CD14-positive monocyte (primary cell): Measurements from ENCODE around the gene MDFIC2. TPM values are rescaled to one million over a fixed set of nuclear protein-coding genes. Genes with fewer than 3 reads are reported as not detected.

Experiments
- DNase-seq, 3 donors: peaks; one replicate each; pipeline ENCODE4 v3.0.0-alpha.2; 2011 to 2022
- H2AFZ ChIP-seq: 2 replicates; pipeline ENCODE4 v1.6.0; 2012; ENCODE audit warnings: mild to moderate bottlenecking, low read depth, low read length, inconsistent platforms; ENCODE audit not compliant: insufficient read depth, poor library complexity, severe bottlenecking
- H3K27ac ChIP-seq, 2 donors: 1 replicate in 1 of 2; 2 replicates in 1 of 2; pipeline ENCODE4 v1.5.1; 2012 to 2013; ENCODE audit warnings: low read length in 2 of 2, control low read depth in 1 of 2, inconsistent platforms in 1 of 2, low read depth in 1 of 2, mild to moderate bottlenecking in 1 of 2
- H3K27me3 ChIP-seq, 2 donors: one replicate each; pipeline versions ENCODE4 v1.6.0 to v1.6.1; 2011 to 2013; ENCODE audit warnings: low read length in 2 of 2; ENCODE audit not compliant: control insufficient read depth in 2 of 2, insufficient read depth in 2 of 2
- H3K36me3 ChIP-seq, 2 donors: replicated peaks in 1 of 2; 1 replicate in 1 of 2; 2 replicates in 1 of 2; pipeline versions ENCODE4 v1.5.1 to v1.6.1; 2012 to 2013; ENCODE audit warnings: low read length in 2 of 2, control low read depth in 1 of 2, inconsistent platforms in 1 of 2, mild to moderate bottlenecking in 1 of 2; ENCODE audit not compliant: insufficient read depth in 2 of 2, control insufficient read depth in 1 of 2
- H3K4me1 ChIP-seq, 2 donors: 1 replicate in 1 of 2; 2 replicates in 1 of 2; pipeline versions ENCODE4 v1.5.1 to v1.6.1; 2012 to 2013; ENCODE audit warnings: low read length in 2 of 2, control low read depth in 1 of 2, inconsistent platforms in 1 of 2, mild to moderate bottlenecking in 1 of 2, moderate library complexity in 1 of 2; ENCODE audit not compliant: insufficient read depth in 2 of 2, control insufficient read depth in 1 of 2
- H3K4me2 ChIP-seq: replicated peaks from 2 replicates; pipeline ENCODE3; 2012; ENCODE audit warnings: low read length, moderate library complexity, mild to moderate bottlenecking; ENCODE audit not compliant: poor library complexity, severe bottlenecking; ENCODE audit errors: extremely low read depth
- H3K4me3 ChIP-seq, 3 experiments: fragments of 200-600 bp in 1 of 3; sonication (generic) in 1 of 3; replicated peaks in 1 of 3; 1 replicate in 2 of 3; 2 replicates in 1 of 3; pipeline ENCODE4 v1.5.1; 2011 to 2013; ENCODE audit warnings: low read length in 3 of 3, mild to moderate bottlenecking in 3 of 3, control low read depth in 2 of 3, low read depth in 2 of 3, inconsistent platforms in 1 of 3, moderate library complexity in 1 of 3
- H3K79me2 ChIP-seq: 2 replicates; pipeline ENCODE4 v1.6.0; 2012; ENCODE audit warnings: mild to moderate bottlenecking, control low read depth, inconsistent platforms, low read length, moderate library complexity; ENCODE audit not compliant: insufficient read depth
- H3K9ac ChIP-seq: 2 replicates; pipeline ENCODE4 v1.6.0; 2017; ENCODE audit warnings: low read length, mild to moderate bottlenecking; ENCODE audit not compliant: insufficient read depth, poor library complexity, severe bottlenecking
- H3K9me3 ChIP-seq, 2 donors: replicated peaks in 1 of 2; 1 replicate in 1 of 2; 2 replicates in 1 of 2; pipeline versions ENCODE4 v1.5.1 to v1.6.1; 2012 to 2013; ENCODE audit warnings: low read length in 2 of 2, control low read depth in 1 of 2; ENCODE audit not compliant: control insufficient read depth in 1 of 2, insufficient read depth in 1 of 2
- H4K20me1 ChIP-seq: 2 replicates; pipeline ENCODE4 v1.6.0; 2012; ENCODE audit warnings: mild to moderate bottlenecking, low read length, control low read depth, moderate library complexity; ENCODE audit not compliant: insufficient read depth
- H3K27ac Mint-ChIP-seq, 7 donors: one replicate each; pipeline ENCODE4 v1.8.0; 2020; ENCODE audit warnings: mild to moderate bottlenecking in 7 of 7, mixed read lengths in 7 of 7, moderate library complexity in 6 of 7, inconsistent platforms in 2 of 7
- H3K27me3 Mint-ChIP-seq, 3 donors: one replicate each; pipeline ENCODE4 v1.8.0; 2021 to 2022; ENCODE audit warnings: low read depth in 3 of 3, mild to moderate bottlenecking in 3 of 3, mixed read lengths in 3 of 3, moderate library complexity in 3 of 3, inconsistent platforms in 1 of 3
- H3K36me3 Mint-ChIP-seq, 2 donors: one replicate each; pipeline ENCODE4 v1.8.0; 2020; ENCODE audit warnings: mixed read lengths in 2 of 2, inconsistent platforms in 1 of 2, mild to moderate bottlenecking in 1 of 2
- H3K4me1 Mint-ChIP-seq: one replicate; pipeline ENCODE4 v1.8.0; 2020; ENCODE audit warnings: mild to moderate bottlenecking, mixed read lengths
- H3K4me3 Mint-ChIP-seq, 2 donors: one replicate each; pipeline ENCODE4 v1.8.0; 2020; ENCODE audit warnings: mild to moderate bottlenecking in 2 of 2, mixed read lengths in 2 of 2, moderate library complexity in 1 of 2
- H3K9me3 Mint-ChIP-seq, 7 donors: one replicate each; pipeline ENCODE4 v1.8.0; 2020 to 2022; ENCODE audit warnings: mixed read lengths in 7 of 7, mild to moderate bottlenecking in 6 of 7, moderate library complexity in 6 of 7, inconsistent platforms in 2 of 7
- WGBS: methylation state at CpG from one replicate; pipeline ENCODE4 v1.1.5; 2013; ENCODE audit warnings: missing lambda C conversion rate; ENCODE audit not compliant: insufficient coverage; 5-methylcytosine and 5-hydroxymethylcytosine counted together
- intact Hi-C, 2 donors: fragments of 100-400 bp; cut with micrococcal nuclease; formaldehyde crosslinking; loops; one replicate each; pipeline versions ENCODE4 v1.15.0 to v1.15.1; 2023
- polyA plus RNA-seq, 3 donors: library from polyadenylated mRNA; depleted of rRNA in 1 of 3; unstranded in 2 of 3; stranded (reverse) in 1 of 3; fragments of 300-500 nt in 2 of 3; fragments of >200 nt in 1 of 3; fragmentation: Illumina TruSeq in 2 of 3; gene quantifications; 1 replicate in 2 of 3; 2 replicates in 1 of 3; pipeline ENCODE4 v1.2.3, GENCODE V29; 2012 to 2021
- TF ChIP-seq, protein P1 (sequence below): fragments of 200-600 bp; IDR thresholded peaks from one replicate; pipeline ENCODE4 v1.8.0; 2022; ENCODE audit warnings: antibody characterized with exemption, mild to moderate bottlenecking

The MDFIC2 gene
- polyA plus RNA-seq, 3 donors, result not detected

- Histone ChIP-seq H4K20me1 (no peaks in the 10 kb centered on the region), H3K79me2 (no peaks in the 10 kb centered on the region), H3K4me3 (no peak overlapping the region), H3K27me3 (peaks cover 3 to 5% of the 10 kb centered on the region in 2 donors), H3K4me1 (peaks cover 0 to 2% of the 10 kb centered on the region in 2 donors), H3K4me2 (no peak overlapping the region), H3K9ac (no peak overlapping the region), H3K36me3 (no peaks in the 10 kb centered on the region), H2AFZ (no peak overlapping the region), H3K9me3 (no peaks in the 10 kb centered on the region), H3K27ac (no peak overlapping the region)
- no peak for DNase-seq
- no CpG with 5 or more reads among the region's 2 CpGs for WGBS
- Mint-ChIP-seq H3K4me3 (no peak overlapping the region), H3K27me3 (peaks cover 5 to 19% (median 10%) of the 10 kb centered on the region in 3 donors), H3K9me3 (peaks cover 0 to 5% (median 2%) of the 10 kb centered on the region in 7 donors), H3K36me3 (no peaks in the 10 kb centered on the region), H3K4me1 (no peaks in the 10 kb centered on the region), H3K27ac (no peak overlapping the region)
- TF ChIP-seq, protein P1, sequence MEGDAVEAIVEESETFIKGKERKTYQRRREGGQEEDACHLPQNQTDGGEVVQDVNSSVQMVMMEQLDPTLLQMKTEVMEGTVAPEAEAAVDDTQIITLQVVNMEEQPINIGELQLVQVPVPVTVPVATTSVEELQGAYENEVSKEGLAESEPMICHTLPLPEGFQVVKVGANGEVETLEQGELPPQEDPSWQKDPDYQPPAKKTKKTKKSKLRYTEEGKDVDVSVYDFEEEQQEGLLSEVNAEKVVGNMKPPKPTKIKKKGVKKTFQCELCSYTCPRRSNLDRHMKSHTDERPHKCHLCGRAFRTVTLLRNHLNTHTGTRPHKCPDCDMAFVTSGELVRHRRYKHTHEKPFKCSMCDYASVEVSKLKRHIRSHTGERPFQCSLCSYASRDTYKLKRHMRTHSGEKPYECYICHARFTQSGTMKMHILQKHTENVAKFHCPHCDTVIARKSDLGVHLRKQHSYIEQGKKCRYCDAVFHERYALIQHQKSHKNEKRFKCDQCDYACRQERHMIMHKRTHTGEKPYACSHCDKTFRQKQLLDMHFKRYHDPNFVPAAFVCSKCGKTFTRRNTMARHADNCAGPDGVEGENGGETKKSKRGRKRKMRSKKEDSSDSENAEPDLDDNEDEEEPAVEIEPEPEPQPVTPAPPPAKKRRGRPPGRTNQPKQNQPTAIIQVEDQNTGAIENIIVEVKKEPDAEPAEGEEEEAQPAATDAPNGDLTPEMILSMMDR, result no peak
- intact Hi-C loops, result no loop called here
Observed at GRCh38 chr3:70186221-70186620, 126.2 kb downstream of the MDFIC2 start.

DNA sequence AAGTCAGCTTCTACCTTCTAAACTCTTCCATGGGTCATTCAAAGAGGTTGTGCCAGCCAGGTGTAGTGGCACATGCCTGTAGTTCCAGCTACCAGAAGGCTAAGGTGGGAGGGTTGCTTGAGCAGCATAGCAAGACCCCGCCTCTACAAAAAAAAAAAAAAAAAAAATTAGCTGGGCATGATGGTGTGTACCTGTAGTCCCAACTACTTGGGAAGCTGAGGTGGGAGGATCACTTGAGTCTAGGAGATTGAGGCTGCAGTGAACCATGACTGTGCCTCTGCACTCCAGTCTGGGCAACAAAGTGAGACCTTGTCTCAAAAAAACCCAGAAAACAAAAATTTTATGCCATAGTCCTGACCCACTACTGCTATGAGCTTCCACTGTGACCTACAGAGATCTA is 126.8 kb downstream of the MDFIC2 start:
- no CpG with 5 or more reads among the region's 1 CpG for WGBS
- no peaks in the 10 kb centered on the region for H3K4me1 Mint-ChIP-seq
- no peak overlapping the region for H3K4me3 ChIP-seq
- no peak overlapping the region for H3K4me2 ChIP-seq
- H3K27me3 Mint-ChIP-seq, result peaks cover 5 to 19% (median 10%) of the 10 kb centered on the region in 3 donors
- H3K79me2 ChIP-seq, result no peaks in the 10 kb centered on the region
- H3K36me3 ChIP-seq, result no peaks in the 10 kb centered on the region
- no peaks in the 10 kb centered on the region for H4K20me1 ChIP-seq
- no peak overlapping the region for H3K4me3 Mint-ChIP-seq
- peaks cover 3 to 5% of the 10 kb centered on the region in 2 donors for H3K27me3 ChIP-seq
- TF ChIP-seq, protein P1, result no peak
- intact Hi-C loops, result no loop called here
- H2AFZ ChIP-seq, result no peak overlapping the region
- no peak overlapping the region for H3K27ac ChIP-seq
- H3K27ac Mint-ChIP-seq, result no peak overlapping the region
- H3K4me1 ChIP-seq, result no peaks in the 10 kb centered on the region
- H3K36me3 Mint-ChIP-seq, result no peaks in the 10 kb centered on the region
- peaks cover 0 to 5% (median 2%) of the 10 kb centered on the region in 7 donors for H3K9me3 Mint-ChIP-seq
- H3K9me3 ChIP-seq, result no peaks in the 10 kb centered on the region
- no peak for DNase-seq
- no peak overlapping the region for H3K9ac ChIP-seq
